Esophagus muscularis mucosa (tissue), 4 donors: ENCODE results near the gene RAI1.

Experiments used
- EP300 ChIP-seq: sonication (generic); formaldehyde crosslinking; IDR thresholded peaks from one replicate; pipeline ENCODE4 v1.6.1; 2017; ENCODE audit warnings: antibody characterized with exemption
- POLR2A ChIP-seq: fragments of 450-650 bp; IDR thresholded peaks from one replicate; pipeline ENCODE4 v1.6.1; 2017; ENCODE audit warnings: antibody characterized with exemption, moderate library complexity, mild to moderate bottlenecking, low read depth
- POLR2AphosphoS5 ChIP-seq, 2 donors: sonication (generic); formaldehyde crosslinking; IDR thresholded peaks; one replicate each; pipeline ENCODE4 v1.6.1; 2017; ENCODE audit warnings: antibody characterized with exemption in 2 of 2
- TF ChIP-seq, protein P1 (sequence below), 3 experiments: fragments of 200-600 bp in 2 of 3; fragments of 450-650 bp in 1 of 3; sonication (generic) in 2 of 3; IDR thresholded peaks; one replicate each; pipeline ENCODE4 v1.5.1; 2017 to 2019; ENCODE audit warnings: antibody characterized with exemption in 3 of 3, mild to moderate bottlenecking in 2 of 3, moderate library complexity in 1 of 3

DNA sequence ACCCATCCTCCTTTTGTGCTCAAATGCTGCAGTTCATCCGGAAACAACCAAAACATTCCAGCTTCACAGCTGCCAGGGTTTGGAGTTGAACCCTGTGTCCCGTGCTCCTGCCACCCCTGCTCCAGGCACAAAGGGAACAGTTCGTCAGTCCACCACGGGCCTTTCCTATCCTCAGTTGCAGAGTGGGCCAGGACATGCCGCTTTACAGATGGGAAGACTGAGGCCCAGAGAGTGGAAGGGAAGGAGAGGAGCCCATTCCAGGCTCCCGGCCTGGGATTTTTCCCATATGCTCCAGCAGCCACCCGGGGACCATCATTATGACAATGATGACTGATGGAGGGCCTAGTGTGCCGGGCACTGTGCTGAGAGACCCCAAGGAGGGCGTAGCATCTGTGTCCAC lies 27.6 kb downstream of the RAI1 start:
- TF ChIP-seq, protein P1, sequence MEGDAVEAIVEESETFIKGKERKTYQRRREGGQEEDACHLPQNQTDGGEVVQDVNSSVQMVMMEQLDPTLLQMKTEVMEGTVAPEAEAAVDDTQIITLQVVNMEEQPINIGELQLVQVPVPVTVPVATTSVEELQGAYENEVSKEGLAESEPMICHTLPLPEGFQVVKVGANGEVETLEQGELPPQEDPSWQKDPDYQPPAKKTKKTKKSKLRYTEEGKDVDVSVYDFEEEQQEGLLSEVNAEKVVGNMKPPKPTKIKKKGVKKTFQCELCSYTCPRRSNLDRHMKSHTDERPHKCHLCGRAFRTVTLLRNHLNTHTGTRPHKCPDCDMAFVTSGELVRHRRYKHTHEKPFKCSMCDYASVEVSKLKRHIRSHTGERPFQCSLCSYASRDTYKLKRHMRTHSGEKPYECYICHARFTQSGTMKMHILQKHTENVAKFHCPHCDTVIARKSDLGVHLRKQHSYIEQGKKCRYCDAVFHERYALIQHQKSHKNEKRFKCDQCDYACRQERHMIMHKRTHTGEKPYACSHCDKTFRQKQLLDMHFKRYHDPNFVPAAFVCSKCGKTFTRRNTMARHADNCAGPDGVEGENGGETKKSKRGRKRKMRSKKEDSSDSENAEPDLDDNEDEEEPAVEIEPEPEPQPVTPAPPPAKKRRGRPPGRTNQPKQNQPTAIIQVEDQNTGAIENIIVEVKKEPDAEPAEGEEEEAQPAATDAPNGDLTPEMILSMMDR (IDR thresholded peaks at IDR 0.05) = no peak
- TF ChIP-seq POLR2A (no peak), EP300 (no peak), POLR2AphosphoS5 (IDR thresholded peaks at IDR 0.05) (no peak)
